B cell (primary cell): Measurements from ENCODE around the gene AGXT.

ENCODE experiments used
- CTCF ChIP-seq: fragments of 200-600 bp; IDR thresholded peaks from one replicate; pipeline ENCODE4 v1.8.0; 2022; ENCODE audit warnings: antibody characterized with exemption, mild to moderate bottlenecking
- EZH2 ChIP-seq: IDR thresholded peaks from 2 replicates; pipeline ENCODE4 v1.6.1; 2012; ENCODE audit warnings: borderline replicate concordance, low read depth, mild to moderate bottlenecking, moderate library complexity, low read length; ENCODE audit not compliant: insufficient read depth, poor library complexity, severe bottlenecking

- no peak for TF ChIP-seq EZH2
- no peak for TF ChIP-seq CTCF
These were observed 44.5 kb downstream of the AGXT start for GRCh38 chr2:240912878-240913809.
